Measurements from ENCODE around the gene BORCS8.
"Not testable (repeated sequence)": the region's sequence is repeated elsewhere in the genome, so short reads cannot be mapped to it uniquely, and the experiment has no call there.

The BORCS8 gene

GRCh38 chr19:19192078-19192882, at the start of gene BORCS8, which contains the start of gene RFXANK:
BORCS8 (minus strand) TSS chr19:19192152; CDS start chr19:19192117, 35 bp downstream.
RFXANK (plus strand) TSS chr19:19192258; CDS start chr19:19193947, 1,689 bp downstream.
- peak; percentile 94 for DNase-seq (ENCODE audit: low read depth)

GRCh38 chr19:19240476-19240875, 48.5 kb upstream of the BORCS8 start:
- no peak for DNase-seq (ENCODE audit: low read depth)

DNA sequence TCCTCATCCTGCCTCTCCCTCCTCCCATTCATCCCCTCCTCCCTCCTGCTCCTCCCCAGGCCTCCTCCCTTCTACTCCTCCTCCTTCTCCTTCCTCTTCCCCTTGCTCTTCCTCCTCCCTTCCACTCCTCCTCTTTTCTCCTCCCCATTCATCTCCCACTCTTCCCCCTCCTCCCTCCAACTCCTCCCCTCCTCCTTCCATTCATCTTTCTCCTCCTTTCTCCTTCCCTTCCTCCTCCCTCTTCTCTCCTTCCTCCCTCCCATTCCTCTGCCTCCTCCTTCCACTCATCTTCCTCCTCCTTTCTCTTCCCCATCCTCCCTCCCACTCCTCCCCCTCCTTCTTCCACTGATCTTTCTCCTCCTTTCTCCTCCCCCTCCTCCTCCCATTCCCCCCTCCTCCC, 47.7 kb upstream of the BORCS8 start:
- no peak for DNase-seq (ENCODE audit: low read depth)

DNA sequence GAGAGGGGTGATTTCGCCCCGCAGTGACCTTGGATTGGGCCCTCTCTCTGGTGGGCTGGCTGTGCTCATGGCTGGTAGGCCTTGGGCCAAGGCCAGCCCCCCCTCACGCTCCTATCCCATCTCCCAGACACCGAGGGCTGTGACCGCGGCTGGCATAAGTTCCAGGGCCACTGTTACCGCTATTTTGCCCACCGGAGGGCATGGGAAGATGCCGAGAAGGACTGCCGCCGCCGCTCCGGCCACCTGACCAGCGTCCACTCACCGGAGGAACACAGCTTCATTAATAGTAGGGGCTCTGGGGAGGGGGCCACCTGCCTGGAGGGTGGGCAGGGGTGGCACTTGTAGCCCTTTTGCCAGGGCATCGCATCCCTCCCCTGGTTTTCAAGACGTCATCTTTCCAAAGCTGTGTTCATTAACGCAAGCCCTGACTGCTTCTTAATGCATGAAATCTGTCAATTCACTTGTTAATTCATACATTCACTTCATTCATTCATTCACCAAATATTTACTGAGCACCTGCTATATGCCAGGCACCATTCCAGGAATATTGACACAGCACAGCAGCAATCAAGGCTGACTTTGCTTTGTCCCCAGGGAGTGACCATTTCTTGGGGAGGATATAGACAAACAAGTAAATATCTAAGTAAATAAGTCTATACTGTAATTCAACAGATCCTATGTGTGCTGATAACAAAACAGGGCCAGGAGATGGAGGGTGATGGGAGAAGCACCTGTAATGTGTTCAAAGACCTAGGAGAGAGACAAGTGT, 46.4 kb upstream of the BORCS8 start:
- no peak for DNase-seq (ENCODE audit: low read depth)

DNA sequence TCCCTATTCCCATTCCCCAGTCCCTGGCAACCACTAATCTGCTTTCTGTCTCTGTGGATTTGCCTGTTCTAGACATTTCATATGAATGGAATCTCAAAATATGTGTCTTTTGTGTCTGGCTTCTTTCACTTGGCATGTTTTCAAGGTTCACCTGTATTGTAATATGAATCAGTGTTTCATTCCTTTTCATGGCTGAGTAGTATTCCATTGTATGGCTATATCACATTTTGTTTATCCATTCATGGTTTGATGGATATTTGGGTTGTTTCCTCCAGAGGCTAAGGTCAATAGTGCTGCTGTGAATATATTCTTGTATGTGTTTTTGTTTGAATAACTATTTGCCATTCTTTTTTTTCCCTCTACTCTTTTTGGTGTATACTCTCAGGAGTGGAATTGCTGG, 44.2 kb upstream of the BORCS8 start:
- no peak for DNase-seq (ENCODE audit: low read depth)

DNA sequence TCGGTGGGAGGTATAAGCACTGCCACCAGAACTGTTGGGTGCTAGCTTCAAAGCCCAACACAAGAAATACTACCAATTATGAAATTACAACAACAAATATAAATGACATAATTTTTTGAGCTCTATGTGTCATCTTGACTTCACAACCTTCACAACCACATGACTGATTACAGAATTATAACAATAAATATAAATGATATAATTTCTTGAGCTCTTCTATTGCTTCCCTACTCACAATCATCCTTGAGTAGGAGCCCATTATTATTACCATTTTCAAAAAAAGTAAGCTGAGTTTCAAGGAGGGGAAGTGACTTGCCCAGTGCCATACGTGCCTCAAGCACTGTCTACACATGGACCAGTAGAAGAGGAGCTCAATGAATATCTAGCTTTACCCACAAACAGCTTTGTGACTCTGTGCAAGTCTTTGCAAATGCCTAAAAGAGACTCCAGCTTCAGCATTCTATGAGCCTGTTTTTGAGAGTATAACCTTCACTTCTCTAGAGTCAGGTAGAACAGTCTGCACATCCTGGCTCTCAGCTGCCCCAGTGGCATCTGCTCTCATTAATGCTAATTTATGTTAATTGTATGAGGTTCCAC, 42.4 kb upstream of the BORCS8 start:
- no peak for DNase-seq (ENCODE audit: low read depth)

GRCh38 chr19:19232261-19232721, 40.3 kb upstream of the BORCS8 start:
- no peak for DNase-seq (ENCODE audit: low read depth)

GRCh38 chr19:19230999-19231398, 39.0 kb upstream of the BORCS8 start:
- no peak for DNase-seq (ENCODE audit: low read depth)

- DNase-seq (ENCODE audit: low read depth): no peak
Observed at GRCh38 chr19:19229701-19230100, 37.7 kb upstream of the BORCS8 start.

DNA sequence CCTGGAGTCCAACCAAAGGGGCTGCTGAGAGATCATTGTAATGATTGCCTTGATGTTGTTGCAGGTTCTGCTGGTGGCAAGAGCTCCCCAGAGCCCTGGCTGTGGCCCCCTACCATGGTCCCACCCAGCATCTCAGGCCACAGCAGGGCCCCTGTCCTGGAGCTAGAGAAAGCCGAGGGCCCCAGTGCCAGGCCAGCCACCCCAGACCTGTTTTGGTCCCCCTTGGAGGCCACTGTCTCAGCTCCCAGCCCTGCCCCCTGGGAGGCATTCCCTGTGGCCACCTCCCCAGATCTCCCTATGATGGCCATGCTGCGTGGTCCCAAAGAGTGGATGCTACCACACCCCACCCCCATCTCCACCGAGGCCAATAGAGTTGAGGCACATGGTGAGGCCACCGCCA, 35.3 kb upstream of the BORCS8 start:
- no peak for DNase-seq (ENCODE audit: low read depth)

GRCh38 chr19:19226663-19227062, 34.7 kb upstream of the BORCS8 start:
- no peak for DNase-seq (ENCODE audit: low read depth)

- DNase-seq (ENCODE audit: low read depth): no peak
Observed at GRCh38 chr19:19226204-19226603, 34.3 kb upstream of the BORCS8 start.

GRCh38 chr19:19224852-19225494, 33.0 kb upstream of the BORCS8 start:
- peak; percentile 6 for DNase-seq (ENCODE audit: low read depth)

- DNase-seq (ENCODE audit: low read depth): no peak
Observed at GRCh38 chr19:19224150-19224851, 32.3 kb upstream of the BORCS8 start.

GRCh38 chr19:19223636-19224035, 31.7 kb upstream of the BORCS8 start:
- no peak for DNase-seq (ENCODE audit: low read depth)

DNA sequence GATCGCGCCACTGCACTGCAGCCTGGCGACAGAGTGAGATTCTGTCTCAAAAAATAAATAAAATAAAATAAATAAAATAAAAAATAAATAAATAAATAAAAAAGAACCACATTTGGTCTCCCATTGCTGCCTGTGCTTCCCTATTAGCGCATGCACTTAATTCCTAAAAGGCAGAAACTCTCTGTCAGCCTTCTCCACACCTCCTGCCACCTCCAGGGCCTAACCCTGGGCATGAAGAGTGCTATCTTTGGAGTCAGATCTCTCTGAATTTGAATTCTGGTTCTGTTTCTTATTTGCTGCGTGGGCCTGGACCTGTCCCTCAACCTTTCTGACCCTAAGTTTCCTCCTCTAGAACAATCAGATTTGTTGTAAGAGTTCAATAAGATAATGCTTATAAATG, 31.1 kb upstream of the BORCS8 start:
- no peak for DNase-seq (ENCODE audit: low read depth)

GRCh38 chr19:19221000-19221399, 29.0 kb upstream of the BORCS8 start:
- not testable (repeated sequence) for DNase-seq (ENCODE audit: low read depth)

DNA sequence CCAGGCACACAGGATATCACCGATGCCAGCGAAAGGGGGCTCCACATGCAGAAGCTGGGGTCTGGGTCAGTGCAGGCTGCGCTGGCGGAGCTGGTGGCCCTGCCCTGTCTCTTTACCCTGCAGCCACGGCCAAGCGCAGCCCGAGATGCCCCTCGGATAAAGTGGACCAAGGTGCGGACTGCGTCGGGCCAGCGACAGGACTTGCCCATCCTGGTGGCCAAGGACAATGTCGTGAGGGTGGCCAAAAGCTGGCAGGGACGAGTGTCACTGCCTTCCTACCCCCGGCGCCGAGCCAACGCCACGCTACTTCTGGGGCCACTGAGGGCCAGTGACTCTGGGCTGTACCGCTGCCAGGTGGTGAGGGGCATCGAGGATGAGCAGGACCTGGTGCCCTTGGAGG, 27.0 kb upstream of the BORCS8 start:
- DNase-seq (ENCODE audit: low read depth): no peak

- no peak for DNase-seq (ENCODE audit: low read depth)
Observed at GRCh38 chr19:19217099-19217498, 25.1 kb upstream of the BORCS8 start.

DNA sequence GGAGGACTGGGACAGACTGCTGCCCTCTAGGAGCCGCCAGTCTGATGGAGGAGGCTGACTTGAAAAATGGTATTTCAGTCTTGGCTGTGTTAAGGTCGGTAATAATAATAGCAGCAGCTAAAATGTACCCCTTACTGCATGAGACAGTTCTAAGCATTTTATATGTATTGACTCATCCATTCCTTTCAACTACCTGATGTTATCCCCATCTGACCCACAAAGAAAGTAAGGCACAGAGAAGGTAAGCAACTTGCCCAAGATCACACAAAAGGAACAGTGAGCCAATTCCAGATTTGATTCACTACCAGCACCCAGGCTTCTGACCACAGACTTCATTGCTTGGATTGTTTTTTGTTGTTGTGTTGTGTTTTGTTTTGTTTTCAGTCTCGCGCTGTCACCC, 23.8 kb upstream of the BORCS8 start:
- DNase-seq (ENCODE audit: low read depth): no peak

DNA sequence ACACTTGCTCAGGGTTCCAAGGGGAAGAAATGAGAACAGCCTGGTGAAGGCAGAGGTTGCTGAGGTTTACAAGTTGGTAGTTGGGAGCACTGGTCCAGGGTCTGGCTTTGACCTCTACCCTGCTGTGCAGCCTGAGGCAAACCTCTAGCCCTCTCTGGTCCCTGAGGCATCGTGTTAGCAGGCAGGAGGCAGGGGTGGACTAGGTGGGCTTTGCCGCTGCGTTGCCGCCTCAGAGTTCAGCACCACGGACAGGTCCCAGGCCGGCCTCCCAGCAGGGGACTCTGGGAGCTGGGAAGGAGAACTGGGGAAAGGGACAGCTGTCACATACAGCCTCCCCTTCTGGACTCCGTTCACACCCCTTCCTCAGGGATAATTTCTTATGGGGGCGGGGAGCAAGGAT, 22.9 kb upstream of the BORCS8 start:
- DNase-seq (ENCODE audit: low read depth): no peak

- no peak for DNase-seq (ENCODE audit: low read depth)
Observed at GRCh38 chr19:19214159-19214490, 22.2 kb upstream of the BORCS8 start.

Measured in GM04503 (cell line).